Astrocyte of the hippocampus (primary cell): Measurements from ENCODE around the gene BHLHE40.

Source experiments
- DNase-seq: peaks from one replicate; pipeline ENCODE4 v3.0.0; 2011; ENCODE audit warnings: low read depth, low spot score

The BHLHE40 gene

GRCh38 chr3:4979428-4980228 lies at the start of gene BHLHE40:
Gene BHLHE40, plus strand, starts transcription at chr3:4979437. Its CDS starts 282 bp downstream, at chr3:4979719.
- no peak for DNase-seq

GRCh38 chr3:4930501-4930900 lies 48.7 kb upstream of the BHLHE40 start:
- no peak for DNase-seq

- DNase-seq: no peak
Measured at GRCh38 chr3:4934050-4934449, 45.2 kb upstream of the BHLHE40 start.

GRCh38 chr3:4935347-4935746 lies 43.9 kb upstream of the BHLHE40 start:
- no peak for DNase-seq

GRCh38 chr3:4936982-4937614 lies 42.1 kb upstream of the BHLHE40 start:
- no peak for DNase-seq

- no peak for DNase-seq
Measured at GRCh38 chr3:4938281-4938982, 40.8 kb upstream of the BHLHE40 start.

GRCh38 chr3:4939276-4939675 lies 40.0 kb upstream of the BHLHE40 start:
- no peak for DNase-seq

- no peak for DNase-seq
Measured at GRCh38 chr3:4940985-4941384, 38.3 kb upstream of the BHLHE40 start.

GRCh38 chr3:4943549-4943948 lies 35.7 kb upstream of the BHLHE40 start:
- DNase-seq: no peak

GRCh38 chr3:4945324-4945723 lies 33.9 kb upstream of the BHLHE40 start:
- DNase-seq: no peak

- no peak for DNase-seq
Measured at GRCh38 chr3:4947028-4947427, 32.2 kb upstream of the BHLHE40 start.

GRCh38 chr3:4948395-4948794 lies 30.8 kb upstream of the BHLHE40 start:
- DNase-seq: no peak

GRCh38 chr3:4949004-4949403 lies 30.2 kb upstream of the BHLHE40 start:
- DNase-seq: no peak

GRCh38 chr3:4949659-4950058 lies 29.6 kb upstream of the BHLHE40 start:
- DNase-seq: peak; percentile 23

GRCh38 chr3:4950351-4950784 lies 28.9 kb upstream of the BHLHE40 start:
- DNase-seq: no peak

- no peak for DNase-seq
Measured at GRCh38 chr3:4950948-4951347, 28.3 kb upstream of the BHLHE40 start.

- peak; percentile 63 for DNase-seq
Measured at GRCh38 chr3:4953119-4953518, 26.1 kb upstream of the BHLHE40 start.

GRCh38 chr3:4954256-4955000 lies 24.8 kb upstream of the BHLHE40 start:
- DNase-seq: no peak

GRCh38 chr3:4956099-4956498 lies 23.1 kb upstream of the BHLHE40 start:
- no peak for DNase-seq

- DNase-seq: no peak
Measured at GRCh38 chr3:4956738-4957137, 22.5 kb upstream of the BHLHE40 start.

GRCh38 chr3:4957978-4958377 lies 21.3 kb upstream of the BHLHE40 start:
- DNase-seq: no peak

GRCh38 chr3:4959180-4959579 lies 20.1 kb upstream of the BHLHE40 start:
- no peak for DNase-seq
